Measurements from ENCODE around the gene DAB2. TPM values are rescaled to one million over a fixed set of nuclear protein-coding genes. Genes with fewer than 3 reads are reported as not detected.
A peak's percentile ranks its signal among the peaks of the same experiment; 100 is the strongest.

Gene DAB2
- total RNA-seq, 1 donor from 2014 or later = 28.5 TPM

DNA sequence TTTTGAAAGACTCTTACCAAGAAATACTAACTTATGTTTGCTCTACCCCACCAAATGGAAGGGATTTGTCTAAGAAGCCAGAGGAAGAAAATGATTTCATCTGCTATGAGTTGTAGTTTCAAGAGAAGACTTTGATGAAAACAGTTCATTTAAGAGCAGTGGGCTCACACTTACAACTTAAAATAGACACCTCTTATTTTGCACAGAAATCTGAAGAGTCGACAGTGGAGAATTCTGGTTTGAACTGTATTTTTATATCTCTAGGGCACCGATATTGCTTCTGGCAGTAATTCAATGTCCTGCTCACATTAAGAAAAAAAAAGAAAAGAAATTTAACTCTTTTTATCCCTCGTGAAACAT, 1.9 kb upstream of the DAB2 start:
- Histone ChIP-seq H3K4me3 (no peak overlapping the region), H3K4me1 (peaks cover 46% of the 10 kb centered on the region), H3K27ac (replicated peaks) (peak overlapping the region; percentile 90), H3K36me3 (no peaks in the 10 kb centered on the region), H3K9me3 (replicated peaks) (no peaks in the 10 kb centered on the region), H3K27me3 (ENCODE audit: low read depth) (peaks cover 40% of the 10 kb centered on the region)
- TF ChIP-seq, protein P1, sequence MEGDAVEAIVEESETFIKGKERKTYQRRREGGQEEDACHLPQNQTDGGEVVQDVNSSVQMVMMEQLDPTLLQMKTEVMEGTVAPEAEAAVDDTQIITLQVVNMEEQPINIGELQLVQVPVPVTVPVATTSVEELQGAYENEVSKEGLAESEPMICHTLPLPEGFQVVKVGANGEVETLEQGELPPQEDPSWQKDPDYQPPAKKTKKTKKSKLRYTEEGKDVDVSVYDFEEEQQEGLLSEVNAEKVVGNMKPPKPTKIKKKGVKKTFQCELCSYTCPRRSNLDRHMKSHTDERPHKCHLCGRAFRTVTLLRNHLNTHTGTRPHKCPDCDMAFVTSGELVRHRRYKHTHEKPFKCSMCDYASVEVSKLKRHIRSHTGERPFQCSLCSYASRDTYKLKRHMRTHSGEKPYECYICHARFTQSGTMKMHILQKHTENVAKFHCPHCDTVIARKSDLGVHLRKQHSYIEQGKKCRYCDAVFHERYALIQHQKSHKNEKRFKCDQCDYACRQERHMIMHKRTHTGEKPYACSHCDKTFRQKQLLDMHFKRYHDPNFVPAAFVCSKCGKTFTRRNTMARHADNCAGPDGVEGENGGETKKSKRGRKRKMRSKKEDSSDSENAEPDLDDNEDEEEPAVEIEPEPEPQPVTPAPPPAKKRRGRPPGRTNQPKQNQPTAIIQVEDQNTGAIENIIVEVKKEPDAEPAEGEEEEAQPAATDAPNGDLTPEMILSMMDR (IDR thresholded peaks at IDR 0.05; ENCODE audit: borderline replicate concordance) = no peak
- no peak for DNase-seq
- intact Hi-C loops (cut with micrococcal nuclease) = loop anchor here (10.0 kb wide), 1 partner anchor 118 kb away; no protein-coding TSS in a partner anchor

DNA sequence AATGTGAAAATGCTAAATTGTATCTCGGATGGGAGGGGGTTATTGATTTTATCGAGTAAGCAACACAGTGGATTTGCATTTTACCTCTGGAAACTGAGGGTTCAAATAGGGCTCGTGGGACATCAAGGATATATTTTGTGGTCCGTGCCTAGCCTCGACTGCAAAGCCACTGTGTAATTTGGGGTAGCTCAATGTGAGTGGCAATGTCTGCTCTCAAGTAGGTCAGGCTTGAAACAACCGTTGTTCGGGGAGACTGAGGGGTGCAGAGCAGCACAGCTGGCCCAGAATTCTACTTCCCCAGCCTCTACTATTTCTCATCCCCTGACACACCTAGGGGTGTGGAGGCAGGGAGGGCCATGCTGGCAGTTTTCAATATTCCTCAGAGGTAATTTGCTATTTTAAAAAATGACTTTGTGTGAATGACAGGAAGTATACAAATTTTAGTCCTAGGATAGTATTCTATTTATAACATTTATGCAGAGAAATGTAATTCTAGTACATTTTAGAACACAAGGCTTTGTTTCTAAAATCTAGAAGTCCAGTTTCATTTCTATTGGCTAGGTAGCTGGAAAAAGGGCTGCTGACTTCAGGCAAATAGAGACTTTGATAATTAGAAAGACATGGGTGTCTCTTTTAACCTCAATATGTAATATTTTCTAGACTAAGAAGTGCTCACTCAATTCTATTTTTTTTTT, 1.4 kb upstream of the DAB2 start:
- DNase-seq = no peak
- intact Hi-C loops (cut with micrococcal nuclease) = loop anchor here (10.0 kb wide), 1 partner anchor 119 kb away; no protein-coding TSS in a partner anchor
- no peaks in the 10 kb centered on the region for H3K9me3 ChIP-seq (replicated peaks)
- peak overlapping the region; percentile 90 for H3K27ac ChIP-seq (replicated peaks)
- peaks cover 51% of the 10 kb centered on the region for H3K4me1 ChIP-seq
- peak overlapping the region; percentile 73 for H3K4me3 ChIP-seq
- H3K27me3 ChIP-seq (ENCODE audit: low read depth) = peaks cover 40% of the 10 kb centered on the region
- no peaks in the 10 kb centered on the region for H3K36me3 ChIP-seq
- TF ChIP-seq, protein P1 (IDR thresholded peaks at IDR 0.05; ENCODE audit: borderline replicate concordance) = no peak

DNA sequence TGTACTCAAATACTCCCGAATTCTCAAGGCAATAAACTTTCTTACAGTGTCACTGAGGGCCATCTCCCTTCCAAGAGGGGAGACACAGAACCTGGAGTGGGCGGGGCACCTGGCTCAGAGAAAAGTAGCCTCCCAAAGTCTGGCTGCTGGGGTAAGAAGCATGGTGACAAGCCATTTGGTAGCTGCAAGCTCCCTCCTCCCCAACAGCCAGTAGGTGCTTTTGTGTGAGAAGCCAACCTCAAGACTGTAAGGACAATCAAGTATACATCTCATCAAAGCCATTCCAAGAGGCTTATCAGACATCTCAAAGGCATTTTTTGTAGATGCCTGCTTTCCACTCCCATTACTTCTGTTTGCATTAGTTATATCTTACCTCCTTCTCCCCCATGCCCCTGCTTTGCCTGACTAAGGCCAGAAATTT, 1.4 kb downstream of the DAB2 start:
- H3K27ac ChIP-seq (replicated peaks) = peak overlapping the region; percentile 90
- intact Hi-C loops (cut with micrococcal nuclease) = loop anchor here (10.0 kb wide), 1 partner anchor 121 kb away; no protein-coding TSS in a partner anchor

DNA sequence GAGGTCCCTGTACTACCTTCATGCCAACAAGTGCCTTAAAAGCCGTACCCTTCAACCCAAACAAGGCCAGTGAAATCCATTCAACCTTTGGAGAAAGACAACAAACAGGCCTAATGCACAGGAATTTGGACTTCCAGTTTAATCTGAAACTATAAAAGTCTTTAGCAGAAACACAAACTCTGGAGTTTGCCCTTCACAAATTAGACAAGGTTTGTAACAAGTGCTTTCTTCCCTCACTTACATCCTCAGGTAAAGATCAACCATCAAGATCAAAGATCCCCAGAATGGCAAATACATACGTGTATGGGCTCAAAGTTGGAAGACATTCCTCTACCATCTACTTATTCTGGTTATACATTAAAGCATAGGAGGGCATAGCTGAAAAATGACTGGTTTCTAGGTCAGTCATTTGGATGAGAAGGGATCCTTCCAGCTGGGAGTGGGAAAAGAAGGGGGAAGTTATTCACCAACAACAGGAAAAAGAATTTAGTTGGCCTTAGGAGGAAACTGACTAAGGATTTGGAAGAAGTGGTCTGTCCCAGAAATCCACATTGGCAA, 2.0 kb downstream of the DAB2 start:
- Histone ChIP-seq H3K4me3 (peak overlapping the region; percentile 73), H3K9me3 (replicated peaks) (no peaks in the 10 kb centered on the region), H3K27ac (replicated peaks) (peak overlapping the region; percentile 90), H3K27me3 (ENCODE audit: low read depth) (peaks cover 21% of the 10 kb centered on the region), H3K4me1 (peaks cover 83% of the 10 kb centered on the region), H3K36me3 (no peaks in the 10 kb centered on the region)
- no peak for DNase-seq
- TF ChIP-seq, protein P1 (IDR thresholded peaks at IDR 0.05; ENCODE audit: borderline replicate concordance) = no peak
- intact Hi-C loops (cut with micrococcal nuclease) = loop anchor here (10.0 kb wide), 1 partner anchor 122 kb away; no protein-coding TSS in a partner anchor

More for the DNA sequence above, 1.4 kb downstream of the DAB2 start:
- Histone ChIP-seq H3K27me3 (ENCODE audit: low read depth) (peaks cover 23% of the 10 kb centered on the region), H3K4me3 (peak overlapping the region; percentile 73), H3K4me1 (peaks cover 80% of the 10 kb centered on the region), H3K9me3 (replicated peaks) (no peaks in the 10 kb centered on the region), H3K36me3 (no peaks in the 10 kb centered on the region)
- peak; percentile 27 for DNase-seq
- TF ChIP-seq, protein P1 (IDR thresholded peaks at IDR 0.05; ENCODE audit: borderline replicate concordance) = no peak

DNA sequence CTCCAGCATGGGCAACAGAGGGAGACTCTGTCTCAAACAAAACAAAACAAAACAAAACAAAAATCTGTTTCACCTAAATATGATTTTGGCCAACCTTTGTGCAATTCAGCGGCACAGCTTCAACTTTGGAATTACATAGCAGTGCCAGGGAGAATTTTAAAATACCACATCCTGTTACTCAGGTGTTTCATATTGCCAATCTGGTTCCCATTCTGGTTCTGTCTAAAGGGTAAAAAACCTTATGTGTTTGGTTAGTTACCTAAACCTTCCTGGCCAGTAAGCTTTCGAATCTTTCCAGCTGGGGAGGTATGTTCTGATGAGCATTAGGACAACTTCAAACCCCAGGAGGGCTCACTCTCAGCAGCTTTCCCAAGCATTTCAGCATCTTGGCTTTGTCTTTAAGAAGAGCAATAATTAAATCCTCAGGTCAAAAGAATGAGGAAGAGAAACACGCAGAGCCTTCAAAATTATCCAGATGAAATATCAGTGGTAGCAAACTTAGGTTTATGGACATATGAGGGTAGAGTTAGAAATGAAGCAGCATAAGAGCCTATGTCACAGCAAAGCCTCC, 2.7 kb downstream of the DAB2 start:
- no peak for DNase-seq
- peaks cover 83% of the 10 kb centered on the region for H3K4me1 ChIP-seq
- peak overlapping the region; percentile 90 for H3K27ac ChIP-seq (replicated peaks)
- H3K36me3 ChIP-seq = peaks cover 3% of the 10 kb centered on the region
- H3K4me3 ChIP-seq = peak overlapping the region; percentile 73
- TF ChIP-seq, protein P1 (IDR thresholded peaks at IDR 0.05; ENCODE audit: borderline replicate concordance) = no peak
- no peaks in the 10 kb centered on the region for H3K9me3 ChIP-seq (replicated peaks)
- H3K27me3 ChIP-seq (ENCODE audit: low read depth) = peaks cover 14% of the 10 kb centered on the region
- intact Hi-C loops (cut with micrococcal nuclease) = loop anchor here (10.0 kb wide), 1 partner anchor 123 kb away; no protein-coding TSS in a partner anchor

All from left ventricle myocardium inferior (tissue), 1 donor.